Stimulated activated CD4-positive, alpha-beta T cell treated with anti-CD3 and anti-CD28 coated beads, Interleukin-12 subunit alpha, Interleukin-12 subunit beta, amount 100 ng/mL, for 48 hours (primary cell): ENCODE results near the gene LRRFIP1.

Experiments used
- DNase-seq, 3 donors: peaks; one replicate each; pipeline ENCODE4 v3.0.0-alpha.2; 2020; ENCODE audit warnings: low read depth in 2 of 3, low spot score in 1 of 3

The LRRFIP1 gene

DNA sequence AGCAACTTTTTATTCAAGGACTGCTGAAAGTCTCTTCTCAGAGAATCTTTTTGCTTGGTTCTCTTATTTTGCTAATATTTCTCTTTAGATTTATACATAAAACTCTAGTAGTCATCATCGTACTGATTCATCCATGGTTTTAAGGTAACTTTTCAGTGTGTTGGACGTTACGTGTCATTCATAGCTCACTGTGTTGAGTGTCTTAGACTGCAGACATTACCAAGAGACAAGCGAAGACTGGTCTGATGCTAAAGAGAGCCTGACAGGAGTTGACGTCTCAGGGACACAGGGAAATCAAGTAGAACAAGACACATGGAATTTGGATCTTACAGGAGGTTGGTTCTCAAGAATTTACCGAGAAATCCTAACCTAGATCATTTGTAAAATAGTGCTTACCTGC is 196.7 kb downstream of the LRRFIP1 start:
- DNase-seq = no peak

- DNase-seq = no peak
These were observed 200.1 kb downstream of the LRRFIP1 start for GRCh38 chr2:237827421-237827987.
